SK-N-SH treated with all-trans-retinoic acid at 6 μM for 48 hours (cell line): Measurements from ENCODE around the gene FCHSD2.

Experiments used
- ATAC-seq: fragments of 200-7000 bp; cut with Tn5 transposase; 3 replicates; pipeline ENCODE4 v1.9.1; 2020; ENCODE audit warnings: mild to moderate bottlenecking, moderate library complexity
- ARNTL ChIP-seq: fragments of 450-650 bp; formaldehyde crosslinking; IDR thresholded peaks from 2 replicates; pipeline ENCODE4 v1.5.0; 2020; ENCODE audit warnings: low read depth, mild to moderate bottlenecking, moderate library complexity, borderline replicate concordance
- BACH2 ChIP-seq: fragments of 250-450 bp; sonication (Bioruptor Pico); IDR thresholded peaks from 2 replicates; pipeline ENCODE4 v1.9.0; 2021; ENCODE audit warnings: mild to moderate bottlenecking, borderline replicate concordance
- CSDC2 ChIP-seq: fragments of 250-450 bp; sonication (Bioruptor Pico); IDR thresholded peaks from 2 replicates; pipeline ENCODE4 v1.5.0; 2020; ENCODE audit warnings: mild to moderate bottlenecking, moderate library complexity
- ESRRG ChIP-seq: fragments of 250-450 bp; sonication (Bioruptor Pico); IDR thresholded peaks from 2 replicates; pipeline ENCODE4 v1.6.1; 2021; ENCODE audit warnings: mild to moderate bottlenecking
- GLIS3 ChIP-seq: fragments of 250-450 bp; sonication (Bioruptor Pico); IDR thresholded peaks from 2 replicates; pipeline ENCODE4 v1.5.0; 2020; ENCODE audit warnings: mild to moderate bottlenecking, moderate library complexity
- ISL1 ChIP-seq: fragments of 250-450 bp; sonication (Bioruptor Pico); IDR thresholded peaks from 2 replicates; pipeline ENCODE4 v2.1.2; 2022; ENCODE audit warnings: mild to moderate bottlenecking, moderate library complexity
- OSR1 ChIP-seq: fragments of 250-450 bp; sonication (Bioruptor Pico); IDR thresholded peaks from 2 replicates; pipeline ENCODE4 v1.8.0; 2022; ENCODE audit warnings: moderate library complexity, mild to moderate bottlenecking, inconsistent platforms
- PPARA ChIP-seq: fragments of 250-450 bp; sonication (Bioruptor Pico); IDR thresholded peaks from 2 replicates; pipeline ENCODE4 v1.5.0; 2020; ENCODE audit warnings: mild to moderate bottlenecking, borderline replicate concordance
- RARB ChIP-seq: fragments of 250-450 bp; sonication (Bioruptor Pico); IDR thresholded peaks from 2 replicates; pipeline ENCODE4 v1.8.0; 2021; ENCODE audit warnings: mild to moderate bottlenecking, moderate library complexity
- SNAI2 ChIP-seq: fragments of 250-450 bp; sonication (Bioruptor Pico); IDR thresholded peaks from 2 replicates; pipeline ENCODE4 v1.5.0; 2020; ENCODE audit warnings: mild to moderate bottlenecking, moderate library complexity
- TCF4 ChIP-seq: fragments of 250-450 bp; sonication (Bioruptor Pico); IDR thresholded peaks from 2 replicates; pipeline ENCODE4 v1.8.0; 2021; ENCODE audit warnings: mild to moderate bottlenecking, moderate library complexity, borderline replicate concordance
- TOX ChIP-seq: fragments of 250-450 bp; sonication (Bioruptor Pico); IDR thresholded peaks from 2 replicates; pipeline ENCODE4 v1.8.0; 2021; ENCODE audit warnings: mild to moderate bottlenecking, moderate library complexity, borderline replicate concordance
- ZC3H10 ChIP-seq: fragments of 250-450 bp; sonication (Bioruptor Pico); IDR thresholded peaks from 2 replicates; pipeline ENCODE4 v1.5.1; 2021; ENCODE audit warnings: mild to moderate bottlenecking, moderate library complexity
- ZFP3 ChIP-seq: fragments of 250-450 bp; sonication (Bioruptor Pico); IDR thresholded peaks from 2 replicates; pipeline ENCODE4 v1.5.0; 2020; ENCODE audit warnings: mild to moderate bottlenecking, moderate library complexity
- ZFP30 ChIP-seq: fragments of 450-650 bp; formaldehyde crosslinking; IDR thresholded peaks from 2 replicates; pipeline ENCODE4 v1.5.0; 2022; ENCODE audit warnings: mild to moderate bottlenecking, moderate library complexity
- ZNF565 ChIP-seq: fragments of 450-650 bp; formaldehyde crosslinking; conservative IDR thresholded peaks from 2 replicates; pipeline ENCODE4 v1.5.0; 2020; ENCODE audit warnings: low read depth, mild to moderate bottlenecking, moderate library complexity
- ZNF70 ChIP-seq: fragments of 450-650 bp; formaldehyde crosslinking; IDR thresholded peaks from 2 replicates; pipeline ENCODE4 v1.5.0; 2020; ENCODE audit warnings: mild to moderate bottlenecking, moderate library complexity
- ZNF8 ChIP-seq: fragments of 450-650 bp; formaldehyde crosslinking; IDR thresholded peaks from 2 replicates; pipeline ENCODE4 v1.5.0; 2020; ENCODE audit warnings: mild to moderate bottlenecking, moderate library complexity
- TF ChIP-seq, protein P1 (sequence below): fragments of 250-450 bp; sonication (Bioruptor Pico); IDR thresholded peaks from 2 replicates; pipeline ENCODE4 v1.8.0; 2021; ENCODE audit warnings: low read depth, mild to moderate bottlenecking, moderate library complexity, borderline replicate concordance
- TF ChIP-seq, protein P2 (sequence below): fragments of 250-450 bp; sonication (Bioruptor Pico); IDR thresholded peaks from 2 replicates; pipeline ENCODE4 v1.5.1; 2020; ENCODE audit warnings: low read depth, mild to moderate bottlenecking, moderate library complexity
- TF ChIP-seq, protein P3 (sequence below): fragments of 250-450 bp; sonication (Bioruptor Pico); IDR thresholded peaks from 2 replicates; pipeline ENCODE4 v1.5.1; 2021; ENCODE audit warnings: mild to moderate bottlenecking, moderate library complexity
- TF ChIP-seq, protein P4 (sequence below): fragments of 250-450 bp; sonication (Bioruptor Pico); IDR thresholded peaks from 2 replicates; pipeline ENCODE4 v1.5.0; 2020; ENCODE audit warnings: mild to moderate bottlenecking, moderate library complexity
- TF ChIP-seq, protein P5 (sequence below): fragments of 250-450 bp; sonication (Bioruptor Pico); IDR thresholded peaks from 2 replicates; pipeline ENCODE4 v1.8.0; 2020; ENCODE audit warnings: mild to moderate bottlenecking, moderate library complexity, borderline replicate concordance

Gene FCHSD2

DNA sequence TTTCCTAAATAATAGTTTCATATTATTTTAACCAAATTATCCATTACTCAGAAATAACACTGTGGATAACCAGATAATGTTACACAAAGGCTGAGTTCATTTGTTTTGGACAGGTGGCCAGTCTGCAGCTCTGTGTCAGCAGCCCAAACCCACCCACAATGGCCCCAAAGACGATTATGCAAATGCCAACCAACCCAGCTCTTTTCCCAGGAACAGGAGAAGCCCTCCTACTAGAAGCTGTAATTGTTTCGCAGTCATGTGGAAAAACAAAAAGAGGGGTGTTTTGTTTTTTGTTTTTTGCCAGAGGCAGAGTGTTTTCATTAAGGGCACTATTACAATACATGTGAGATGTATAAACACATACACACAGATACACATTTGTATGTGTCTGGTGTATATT lies 102.1 kb downstream of the FCHSD2 start (continued):
- TF ChIP-seq, protein P1, sequence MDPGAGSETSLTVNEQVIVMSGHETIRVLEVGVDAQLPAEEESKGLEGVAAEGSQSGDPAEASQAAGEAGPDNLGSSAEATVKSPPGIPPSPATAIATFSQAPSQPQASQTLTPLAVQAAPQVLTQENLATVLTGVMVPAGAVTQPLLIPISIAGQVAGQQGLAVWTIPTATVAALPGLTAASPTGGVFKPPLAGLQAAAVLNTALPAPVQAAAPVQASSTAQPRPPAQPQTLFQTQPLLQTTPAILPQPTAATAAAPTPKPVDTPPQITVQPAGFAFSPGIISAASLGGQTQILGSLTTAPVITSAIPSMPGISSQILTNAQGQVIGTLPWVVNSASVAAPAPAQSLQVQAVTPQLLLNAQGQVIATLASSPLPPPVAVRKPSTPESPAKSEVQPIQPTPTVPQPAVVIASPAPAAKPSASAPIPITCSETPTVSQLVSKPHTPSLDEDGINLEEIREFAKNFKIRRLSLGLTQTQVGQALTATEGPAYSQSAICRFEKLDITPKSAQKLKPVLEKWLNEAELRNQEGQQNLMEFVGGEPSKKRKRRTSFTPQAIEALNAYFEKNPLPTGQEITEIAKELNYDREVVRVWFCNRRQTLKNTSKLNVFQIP (CRISPR knock-in tag): no peak

DNA sequence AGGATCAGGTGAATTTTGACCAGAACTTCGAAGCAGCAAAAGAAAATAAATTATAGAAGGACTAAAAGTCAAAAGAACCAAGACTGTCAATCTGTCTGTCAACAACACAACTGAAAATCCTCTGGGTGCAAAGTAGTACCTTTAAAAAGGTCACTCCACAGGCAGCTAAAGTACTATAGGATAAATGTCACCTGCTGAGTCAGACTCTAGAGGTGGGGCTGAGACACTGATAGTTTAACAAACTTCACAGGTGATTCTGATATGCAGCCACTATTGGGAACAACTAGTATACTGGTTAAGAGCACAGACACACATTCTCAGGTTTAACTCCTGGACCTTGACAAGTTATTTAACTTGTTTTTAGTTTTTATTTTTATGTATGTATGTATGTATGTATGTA lies 107.3 kb downstream of the FCHSD2 start:
- ATAC-seq: no peak
- TF ChIP-seq PPARA (CRISPR knock-in tag) (no peak), TOX (no peak), CSDC2 (CRISPR knock-in tag) (no peak), ISL1 (CRISPR knock-in tag) (no peak), SNAI2 (CRISPR knock-in tag) (no peak), ZFP3 (CRISPR knock-in tag) (no peak), GLIS3 (CRISPR knock-in tag) (no peak), ZFP30 (CRISPR knock-in tag) (no peak), ZC3H10 (CRISPR knock-in tag) (no peak), RARB (CRISPR knock-in tag) (no peak), ESRRG (CRISPR knock-in tag) (no peak), TCF4 (CRISPR knock-in tag) (no peak), ZNF70 (no peak), ARNTL (CRISPR knock-in tag) (no peak)
- TF ChIP-seq, protein P1 (CRISPR knock-in tag): no peak
- TF ChIP-seq, protein P2, sequence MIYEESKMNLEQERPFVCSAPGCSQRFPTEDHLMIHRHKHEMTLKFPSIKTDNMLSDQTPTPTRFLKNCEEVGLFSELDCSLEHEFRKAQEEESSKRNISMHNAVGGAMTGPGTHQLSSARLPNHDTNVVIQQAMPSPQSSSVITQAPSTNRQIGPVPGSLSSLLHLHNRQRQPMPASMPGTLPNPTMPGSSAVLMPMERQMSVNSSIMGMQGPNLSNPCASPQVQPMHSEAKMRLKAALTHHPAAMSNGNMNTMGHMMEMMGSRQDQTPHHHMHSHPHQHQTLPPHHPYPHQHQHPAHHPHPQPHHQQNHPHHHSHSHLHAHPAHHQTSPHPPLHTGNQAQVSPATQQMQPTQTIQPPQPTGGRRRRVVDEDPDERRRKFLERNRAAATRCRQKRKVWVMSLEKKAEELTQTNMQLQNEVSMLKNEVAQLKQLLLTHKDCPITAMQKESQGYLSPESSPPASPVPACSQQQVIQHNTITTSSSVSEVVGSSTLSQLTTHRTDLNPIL: no peak
- TF ChIP-seq, protein P3, sequence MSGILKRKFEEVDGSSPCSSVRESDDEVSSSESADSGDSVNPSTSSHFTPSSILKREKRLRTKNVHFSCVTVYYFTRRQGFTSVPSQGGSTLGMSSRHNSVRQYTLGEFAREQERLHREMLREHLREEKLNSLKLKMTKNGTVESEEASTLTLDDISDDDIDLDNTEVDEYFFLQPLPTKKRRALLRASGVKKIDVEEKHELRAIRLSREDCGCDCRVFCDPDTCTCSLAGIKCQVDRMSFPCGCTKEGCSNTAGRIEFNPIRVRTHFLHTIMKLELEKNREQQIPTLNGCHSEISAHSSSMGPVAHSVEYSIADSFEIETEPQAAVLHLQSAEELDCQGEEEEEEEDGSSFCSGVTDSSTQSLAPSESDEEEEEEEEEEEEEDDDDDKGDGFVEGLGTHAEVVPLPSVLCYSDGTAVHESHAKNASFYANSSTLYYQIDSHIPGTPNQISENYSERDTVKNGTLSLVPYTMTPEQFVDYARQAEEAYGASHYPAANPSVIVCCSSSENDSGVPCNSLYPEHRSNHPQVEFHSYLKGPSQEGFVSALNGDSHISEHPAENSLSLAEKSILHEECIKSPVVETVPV (CRISPR knock-in tag): no peak
- TF ChIP-seq, protein P4, sequence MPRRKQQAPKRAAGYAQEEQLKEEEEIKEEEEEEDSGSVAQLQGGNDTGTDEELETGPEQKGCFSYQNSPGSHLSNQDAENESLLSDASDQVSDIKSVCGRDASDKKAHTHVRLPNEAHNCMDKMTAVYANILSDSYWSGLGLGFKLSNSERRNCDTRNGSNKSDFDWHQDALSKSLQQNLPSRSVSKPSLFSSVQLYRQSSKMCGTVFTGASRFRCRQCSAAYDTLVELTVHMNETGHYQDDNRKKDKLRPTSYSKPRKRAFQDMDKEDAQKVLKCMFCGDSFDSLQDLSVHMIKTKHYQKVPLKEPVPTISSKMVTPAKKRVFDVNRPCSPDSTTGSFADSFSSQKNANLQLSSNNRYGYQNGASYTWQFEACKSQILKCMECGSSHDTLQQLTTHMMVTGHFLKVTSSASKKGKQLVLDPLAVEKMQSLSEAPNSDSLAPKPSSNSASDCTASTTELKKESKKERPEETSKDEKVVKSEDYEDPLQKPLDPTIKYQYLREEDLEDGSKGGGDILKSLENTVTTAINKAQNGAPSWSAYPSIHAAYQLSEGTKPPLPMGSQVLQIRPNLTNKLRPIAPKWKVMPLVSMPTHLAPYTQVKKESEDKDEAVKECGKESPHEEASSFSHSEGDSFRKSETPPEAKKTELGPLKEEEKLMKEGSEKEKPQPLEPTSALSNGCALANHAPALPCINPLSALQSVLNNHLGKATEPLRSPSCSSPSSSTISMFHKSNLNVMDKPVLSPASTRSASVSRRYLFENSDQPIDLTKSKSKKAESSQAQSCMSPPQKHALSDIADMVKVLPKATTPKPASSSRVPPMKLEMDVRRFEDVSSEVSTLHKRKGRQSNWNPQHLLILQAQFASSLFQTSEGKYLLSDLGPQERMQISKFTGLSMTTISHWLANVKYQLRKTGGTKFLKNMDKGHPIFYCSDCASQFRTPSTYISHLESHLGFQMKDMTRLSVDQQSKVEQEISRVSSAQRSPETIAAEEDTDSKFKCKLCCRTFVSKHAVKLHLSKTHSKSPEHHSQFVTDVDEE (CRISPR knock-in tag): no peak
- TF ChIP-seq, protein P5, sequence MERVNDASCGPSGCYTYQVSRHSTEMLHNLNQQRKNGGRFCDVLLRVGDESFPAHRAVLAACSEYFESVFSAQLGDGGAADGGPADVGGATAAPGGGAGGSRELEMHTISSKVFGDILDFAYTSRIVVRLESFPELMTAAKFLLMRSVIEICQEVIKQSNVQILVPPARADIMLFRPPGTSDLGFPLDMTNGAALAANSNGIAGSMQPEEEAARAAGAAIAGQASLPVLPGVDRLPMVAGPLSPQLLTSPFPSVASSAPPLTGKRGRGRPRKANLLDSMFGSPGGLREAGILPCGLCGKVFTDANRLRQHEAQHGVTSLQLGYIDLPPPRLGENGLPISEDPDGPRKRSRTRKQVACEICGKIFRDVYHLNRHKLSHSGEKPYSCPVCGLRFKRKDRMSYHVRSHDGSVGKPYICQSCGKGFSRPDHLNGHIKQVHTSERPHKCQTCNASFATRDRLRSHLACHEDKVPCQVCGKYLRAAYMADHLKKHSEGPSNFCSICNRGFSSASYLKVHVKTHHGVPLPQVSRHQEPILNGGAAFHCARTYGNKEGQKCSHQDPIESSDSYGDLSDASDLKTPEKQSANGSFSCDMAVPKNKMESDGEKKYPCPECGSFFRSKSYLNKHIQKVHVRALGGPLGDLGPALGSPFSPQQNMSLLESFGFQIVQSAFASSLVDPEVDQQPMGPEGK (CRISPR knock-in tag): no peak

DNA sequence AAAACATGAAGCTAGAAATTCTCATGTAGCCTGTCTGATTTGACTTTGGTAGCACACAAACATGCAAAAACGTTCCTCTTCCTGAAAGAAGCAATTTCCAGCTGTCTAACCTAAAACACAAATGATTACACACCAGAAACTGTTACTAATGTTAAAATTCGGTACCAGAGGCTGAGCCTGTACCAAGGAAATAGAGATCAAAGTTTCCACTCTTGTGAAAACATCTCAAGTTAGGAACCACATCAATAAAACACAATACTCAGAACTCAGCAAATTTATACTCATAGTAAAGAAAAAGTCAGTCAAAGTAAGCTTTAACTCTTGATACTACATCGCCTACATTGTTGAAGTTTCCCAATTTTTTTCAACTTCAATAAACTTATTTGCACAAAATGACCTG lies 107.8 kb downstream of the FCHSD2 start:
- ATAC-seq: no peak
- TF ChIP-seq ZNF8 (CRISPR knock-in tag) (no peak), PPARA (CRISPR knock-in tag) (no peak), RARB (CRISPR knock-in tag) (no peak), ZNF565 (no peak), SNAI2 (CRISPR knock-in tag) (no peak), TCF4 (CRISPR knock-in tag) (no peak), TOX (no peak), ZFP30 (CRISPR knock-in tag) (no peak), ZNF70 (no peak), GLIS3 (CRISPR knock-in tag) (no peak), ZC3H10 (CRISPR knock-in tag) (no peak), BACH2 (no peak), ARNTL (CRISPR knock-in tag) (no peak), OSR1 (no peak)
- TF ChIP-seq, protein P1 (CRISPR knock-in tag): no peak
- TF ChIP-seq, protein P2: no peak
